H1 (cell line): ENCODE data around the gene TTC33. TPM values are rescaled to one million over a fixed set of nuclear protein-coding genes. Genes with fewer than 3 reads are reported as not detected.
"Not testable (repeated sequence)": the region's sequence is repeated elsewhere in the genome, so short reads cannot be mapped to it uniquely, and the experiment has no call there.

Experiments used
- CTCF ChIA-PET: fragments of 300-600 bp; sonication (Branson Sonifier 250); formaldehyde crosslinking; loops from one replicate; lab custom pipeline; 2021; ENCODE audit not compliant: partially characterized antibody; lab: Charles Lee
- POLR2A ChIA-PET: fragments of 300-600 bp; sonication (Branson Sonifier 250); formaldehyde crosslinking; loops from one replicate; lab custom pipeline; 2021; ENCODE audit warnings: inconsistent platforms; ENCODE audit not compliant: partially characterized antibody; lab: Charles Lee
- DNase-seq, 2 experiments: peaks; one replicate each; pipeline versions ENCODE4 v3.0.0 to v3.0.0-alpha.2; 2010 to 2022; ENCODE audit warnings: low spot score in 2 of 2, low read depth in 1 of 2, mixed read lengths in 1 of 2
- FAIRE-seq: peaks from 2 replicates; lab custom pipeline; 2011; peaks lifted over from hg19 to GRCh38; lab: Jason Lieb, UNC
- H2AFZ ChIP-seq: 2 replicates; pipeline ENCODE4 v1.8.1; 2012; ENCODE audit warnings: low read length, inconsistent platforms
- H2AK5ac ChIP-seq: 2 replicates; pipeline ENCODE4 v1.6.1; 2013; ENCODE audit warnings: low read depth, low read length
- H2BK120ac ChIP-seq: replicated peaks from 2 replicates; pipeline ENCODE3; 2013; ENCODE audit warnings: low read depth, low read length, inconsistent platforms
- H2BK12ac ChIP-seq: 2 replicates; pipeline ENCODE4 v1.6.1; 2013; ENCODE audit warnings: low read depth, low read length
- H2BK15ac ChIP-seq: 2 replicates; pipeline ENCODE4 v1.6.1; 2013; ENCODE audit warnings: low read length
- H2BK20ac ChIP-seq: 2 replicates; pipeline ENCODE4 v1.6.1; 2013; ENCODE audit warnings: low read length
- H2BK5ac ChIP-seq: 2 replicates; pipeline ENCODE4 v1.6.1; 2013; ENCODE audit warnings: low read depth, low read length
- H3K14ac ChIP-seq: 2 replicates; pipeline ENCODE4 v1.6.1; 2013; ENCODE audit warnings: inconsistent platforms; ENCODE audit not compliant: insufficient read length
- H3K18ac ChIP-seq: 2 replicates; pipeline ENCODE4 v1.6.1; 2013; ENCODE audit warnings: low read length; ENCODE audit errors: extremely low read depth
- H3K23ac ChIP-seq: 2 replicates; pipeline ENCODE4 v1.6.1; 2013; ENCODE audit warnings: inconsistent platforms; ENCODE audit not compliant: insufficient read length
- H3K23me2 ChIP-seq: 2 replicates; pipeline ENCODE4 v1.6.1; 2013; ENCODE audit warnings: low read depth, low read length
- H3K27ac ChIP-seq: 2 replicates; pipeline ENCODE4 v1.6.1; 2011; ENCODE audit warnings: low read depth, low read length, inconsistent platforms
- H3K27me3 ChIP-seq, 4 experiments: replicated peaks in 1 of 4; 1 replicate in 1 of 4; 2 replicates in 3 of 4; pipeline versions ENCODE4 v1.6.1 to v1.8.1; 2011 to 2013; ENCODE audit warnings: low read length in 3 of 4, mild to moderate bottlenecking in 3 of 4, inconsistent platforms in 2 of 4, mixed read lengths in 2 of 4, moderate library complexity in 1 of 4; ENCODE audit not compliant: control insufficient read depth in 3 of 4, insufficient read depth in 3 of 4; ENCODE audit errors: extremely low read depth in 1 of 4
- H3K36me3 ChIP-seq, 4 experiments: 2 replicates each; pipeline versions ENCODE4 v1.6.1 to v1.8.1; 2011 to 2013; ENCODE audit warnings: mild to moderate bottlenecking in 4 of 4, low read length in 3 of 4, moderate library complexity in 2 of 4, control low read depth in 1 of 4, inconsistent platforms in 1 of 4; ENCODE audit not compliant: insufficient read depth in 4 of 4, control insufficient read depth in 2 of 4
- H3K4ac ChIP-seq: replicated peaks from 2 replicates; pipeline ENCODE3; 2013; ENCODE audit warnings: low read length, low read depth, mixed read lengths, inconsistent platforms; ENCODE audit not compliant: insufficient read length
- H3K4me1 ChIP-seq, 4 experiments: replicated peaks in 1 of 4; 1 replicate in 1 of 4; 2 replicates in 3 of 4; pipeline versions ENCODE4 v1.6.1 to v1.8.1; 2011 to 2013; ENCODE audit warnings: low read length in 3 of 4, inconsistent platforms in 2 of 4, mixed read lengths in 1 of 4; ENCODE audit not compliant: insufficient read depth in 4 of 4, control insufficient read depth in 3 of 4
- H3K4me2 ChIP-seq, 2 experiments: 2 replicates each; pipeline versions ENCODE4 v1.6.1 to v1.8.1; 2011 to 2013; ENCODE audit warnings: low read depth in 2 of 2, low read length in 2 of 2, control low read depth in 1 of 2, inconsistent platforms in 1 of 2, mild to moderate bottlenecking in 1 of 2; ENCODE audit not compliant: insufficient read depth in 1 of 2
- H3K4me3 ChIP-seq, 4 experiments: fragments of 200-600, 300-600 bp in 1 of 4; sonication (generic), shearing (Covaris generic), sonication (Bioruptor Twin) in 1 of 4; 2 replicates each; pipeline versions ENCODE4 v1.5.1 to v1.8.1; 2011 to 2016; ENCODE audit warnings: low read length in 4 of 4, low read depth in 3 of 4, control low read depth in 2 of 4, inconsistent platforms in 2 of 4, mild to moderate bottlenecking in 2 of 4, mixed read lengths in 1 of 4, moderate library complexity in 1 of 4; ENCODE audit not compliant: insufficient read depth in 2 of 4; ENCODE audit errors: extremely low read depth in 1 of 4
- H3K56ac ChIP-seq: replicated peaks from 2 replicates; pipeline ENCODE3; 2013; ENCODE audit warnings: low read depth, mild to moderate bottlenecking, mixed read lengths, low read length, inconsistent platforms; ENCODE audit not compliant: insufficient read length
- H3K79me1 ChIP-seq: 2 replicates; pipeline ENCODE4 v1.6.1; 2013; ENCODE audit warnings: low read depth, low read length, control low read depth
- H3K79me2 ChIP-seq, 2 experiments: 2 replicates each; pipeline versions ENCODE4 v1.6.1 to v1.8.1; 2012 to 2013; ENCODE audit warnings: low read length in 2 of 2, mild to moderate bottlenecking in 2 of 2, inconsistent platforms in 1 of 2; ENCODE audit not compliant: insufficient read depth in 2 of 2, control insufficient read depth in 1 of 2
- H3K9ac ChIP-seq, 4 experiments: replicated peaks in 1 of 4; 1 replicate in 1 of 4; 2 replicates in 3 of 4; pipeline versions ENCODE4 v1.6.1 to v1.8.1; 2011 to 2013; ENCODE audit warnings: low read depth in 3 of 4, low read length in 3 of 4, control low read depth in 2 of 4, mild to moderate bottlenecking in 2 of 4, moderate library complexity in 2 of 4, inconsistent platforms in 1 of 4; ENCODE audit errors: extremely low read depth in 1 of 4
- H3K9me3 ChIP-seq, 2 experiments: 2 replicates each; pipeline versions ENCODE4 v1.6.1 to v1.8.1; 2012 to 2013; ENCODE audit warnings: mild to moderate bottlenecking in 2 of 2, moderate library complexity in 2 of 2, control low read depth in 1 of 2, inconsistent platforms in 1 of 2, low read depth in 1 of 2, low read length in 1 of 2, mixed read lengths in 1 of 2; ENCODE audit not compliant: insufficient read depth in 2 of 2
- H4K20me1 ChIP-seq, 2 experiments: replicated peaks in 1 of 2; 2 replicates each; pipeline versions ENCODE3 to v1.8.1; 2011 to 2013; ENCODE audit warnings: inconsistent platforms in 2 of 2, low read length in 2 of 2, mild to moderate bottlenecking in 1 of 2; ENCODE audit not compliant: insufficient read depth in 2 of 2, control insufficient read depth in 1 of 2
- H4K5ac ChIP-seq: 2 replicates; pipeline ENCODE4 v1.6.1; 2013; ENCODE audit warnings: low read length, low read depth, mixed read lengths, inconsistent platforms; ENCODE audit not compliant: insufficient read length
- H4K8ac ChIP-seq: 2 replicates; pipeline ENCODE4 v1.8.0; 2013; ENCODE audit warnings: mild to moderate bottlenecking, moderate library complexity, low read length, inconsistent platforms; ENCODE audit not compliant: insufficient read depth; ENCODE audit errors: extremely low read depth
- H4K91ac ChIP-seq: replicated peaks from 2 replicates; pipeline ENCODE3; 2013; ENCODE audit warnings: low read length, mixed read lengths, inconsistent platforms; ENCODE audit not compliant: insufficient read length
- WGBS, 2 experiments: shearing (Covaris generic) in 1 of 2; methylation state at CpG; one replicate each; pipeline versions ENCODE4 v1.1.6 to v1.1.7; 2013 to 2015; ENCODE audit warnings: low lambda C conversion rate in 2 of 2, mixed read lengths in 2 of 2, inconsistent platforms in 1 of 2, low coverage in 1 of 2, missing lambda C conversion rate in 1 of 2; ENCODE audit not compliant: insufficient replicate concordance in 2 of 2, insufficient coverage in 1 of 2, insufficient read length in 1 of 2; ENCODE audit errors: extremely low coverage in 1 of 2, missing lambda C conversion rate in 1 of 2; 5-methylcytosine and 5-hydroxymethylcytosine counted together
- polyA plus RNA-seq, 7 experiments: library from polyadenylated mRNA; depleted of rRNA in 3 of 7; stranded (reverse) in 5 of 7; unstranded in 2 of 7; fragments of >200 nt in 5 of 7; fragments of 200-250 nt in 2 of 7; gene quantifications; 1 replicate in 5 of 7; 2 replicates in 1 of 7; 4 replicates in 1 of 7; pipeline versions ENCODE4 v1.2.1 to v1.2.3, GENCODE V29; 2011 to 2013; ENCODE audit warnings: missing spikeins in 2 of 7, mixed read lengths in 2 of 7
- total RNA-seq: library from RNA; stranded (reverse); fragmentation: NEBNext Ultra II Directional; extraction: Animal tissue kit (Norgen Biotek cat#: 25700); gene quantifications from 2 replicates; pipeline ENCODE4 v1.2.1, GENCODE V29; 2021

Gene TTC33
- total and polyA plus RNA-seq, 2 of the 8 experiments (the other 6 are each of a cell fraction or from before 2014, with no cell fraction given) = 1.2 to 12.6 TPM

GRCh38 chr5:40792691-40793090, 36.9 kb upstream of the TTC33 start:
- CTCF ChIA-PET, H4K20me1 ChIP-seq: not testable (repeated sequence)
- POLR2A ChIA-PET = interaction anchor here (0.6 to 1.8 kb wide), 3 partner anchors 11 to 115 kb away, joined by 3 to 6 read pairs (median 6); partner anchors contain the start of gene RPL37

More at GRCh38 chr5:40792691-40793090, 36.9 kb upstream of the TTC33 start:
- 92% methylated on average over 6 of the region's 10 CpGs; no CpG with 5 or more reads in 1 of the 2 experiments for WGBS, 2 experiments
- H4K5ac ChIP-seq, H3K27ac ChIP-seq, H3K79me1 ChIP-seq, H3K9me3 ChIP-seq, H3K23me2 ChIP-seq, H3K56ac ChIP-seq, H2BK120ac ChIP-seq, H3K4me2 ChIP-seq, H3K14ac ChIP-seq, H3K4me1 ChIP-seq, H3K18ac ChIP-seq, H4K8ac ChIP-seq, H3K4me3 ChIP-seq, DNase-seq, H2BK15ac ChIP-seq, H3K4ac ChIP-seq, H2AFZ ChIP-seq, H2AK5ac ChIP-seq, H2BK5ac ChIP-seq, H3K9ac ChIP-seq, H2BK20ac ChIP-seq, H3K23ac ChIP-seq, FAIRE-seq, H3K36me3 ChIP-seq, H2BK12ac ChIP-seq, H4K91ac ChIP-seq, H3K27me3 ChIP-seq: not testable (repeated sequence)
- peaks cover 29 to 97% of the 10 kb centered on the region in 2 experiments for H3K79me2 ChIP-seq
